MV-4-11 (cell line): ENCODE results near the gene ZFP30.

Source experiments
- DNase-seq: peaks from one replicate; lab custom pipeline; 2025; lab: John Stamatoyannopoulos, UW

The ZFP30 gene

GRCh38 chr19:37564624-37565369 lies 90.5 kb downstream of the ZFP30 start:
- no peak for DNase-seq
